WERI-Rb-1 (cell line): Measurements from ENCODE around the gene QSER1.
"Not testable (repeated sequence)": the region's sequence is repeated elsewhere in the genome, so short reads cannot be mapped to it uniquely, and the experiment has no call there.

ENCODE experiments used
- DNase-seq: peaks from one replicate; pipeline ENCODE4 v3.0.0-alpha.2; 2020
- H3K27ac ChIP-seq: fragments of 250-450 bp; sonication (Bioruptor Pico); 2 replicates; pipeline ENCODE4 v1.5.1; 2020; ENCODE audit warnings: mild to moderate bottlenecking, moderate library complexity
- H3K27me3 ChIP-seq: fragments of 250-450 bp; sonication (Bioruptor Pico); 2 replicates; pipeline ENCODE4 v1.5.1; 2021; ENCODE audit warnings: mild to moderate bottlenecking, low read depth, moderate library complexity; ENCODE audit not compliant: insufficient read depth, severe bottlenecking
- H3K36me3 ChIP-seq: fragments of 250-450 bp; sonication (Bioruptor Pico); 2 replicates; pipeline ENCODE4 v1.5.1; 2020; ENCODE audit warnings: mild to moderate bottlenecking, moderate library complexity
- H3K4me3 ChIP-seq: 2 replicates; pipeline ENCODE4 v1.5.1; 2011; ENCODE audit warnings: low read depth, mild to moderate bottlenecking, control low read depth, low read length
- H3K9me3 ChIP-seq: fragments of 250-450 bp; sonication (Bioruptor Pico); 2 replicates; pipeline ENCODE4 v1.5.1; 2021; ENCODE audit warnings: mild to moderate bottlenecking, moderate library complexity; ENCODE audit not compliant: severe bottlenecking
- TF ChIP-seq, protein P1 (sequence below): IDR thresholded peaks from 2 replicates; pipeline ENCODE4 v1.5.1; 2011; ENCODE audit warnings: low read depth, mild to moderate bottlenecking, control low read depth, inconsistent platforms, low read length

Gene QSER1

DNA sequence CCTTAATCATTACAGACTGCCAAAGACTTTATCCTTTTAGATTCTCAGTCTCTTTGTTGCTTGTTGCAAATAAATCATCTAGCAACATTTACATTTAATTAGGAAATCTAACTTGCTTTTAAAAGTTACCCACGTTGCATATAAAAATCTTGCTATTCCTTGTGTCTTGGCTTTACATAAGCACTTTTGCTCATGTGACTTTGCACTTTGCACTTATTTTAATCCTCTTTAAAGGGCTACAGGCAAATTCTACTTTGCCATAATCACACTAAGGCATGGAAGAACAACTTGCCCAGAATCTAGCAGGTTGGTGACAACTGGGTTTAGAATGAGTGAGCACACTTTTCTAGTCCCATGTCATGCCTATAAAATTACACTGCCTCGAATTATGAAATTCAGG is 37.0 kb upstream of the QSER1 start:
- TF ChIP-seq, protein P1, sequence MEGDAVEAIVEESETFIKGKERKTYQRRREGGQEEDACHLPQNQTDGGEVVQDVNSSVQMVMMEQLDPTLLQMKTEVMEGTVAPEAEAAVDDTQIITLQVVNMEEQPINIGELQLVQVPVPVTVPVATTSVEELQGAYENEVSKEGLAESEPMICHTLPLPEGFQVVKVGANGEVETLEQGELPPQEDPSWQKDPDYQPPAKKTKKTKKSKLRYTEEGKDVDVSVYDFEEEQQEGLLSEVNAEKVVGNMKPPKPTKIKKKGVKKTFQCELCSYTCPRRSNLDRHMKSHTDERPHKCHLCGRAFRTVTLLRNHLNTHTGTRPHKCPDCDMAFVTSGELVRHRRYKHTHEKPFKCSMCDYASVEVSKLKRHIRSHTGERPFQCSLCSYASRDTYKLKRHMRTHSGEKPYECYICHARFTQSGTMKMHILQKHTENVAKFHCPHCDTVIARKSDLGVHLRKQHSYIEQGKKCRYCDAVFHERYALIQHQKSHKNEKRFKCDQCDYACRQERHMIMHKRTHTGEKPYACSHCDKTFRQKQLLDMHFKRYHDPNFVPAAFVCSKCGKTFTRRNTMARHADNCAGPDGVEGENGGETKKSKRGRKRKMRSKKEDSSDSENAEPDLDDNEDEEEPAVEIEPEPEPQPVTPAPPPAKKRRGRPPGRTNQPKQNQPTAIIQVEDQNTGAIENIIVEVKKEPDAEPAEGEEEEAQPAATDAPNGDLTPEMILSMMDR, result no peak
- Histone ChIP-seq H3K27me3 (no peaks in the 10 kb centered on the region), H3K27ac (no peak overlapping the region), H3K9me3 (no peaks in the 10 kb centered on the region), H3K36me3 (no peaks in the 10 kb centered on the region), H3K4me3 (no peak overlapping the region)
- no peak for DNase-seq

DNA sequence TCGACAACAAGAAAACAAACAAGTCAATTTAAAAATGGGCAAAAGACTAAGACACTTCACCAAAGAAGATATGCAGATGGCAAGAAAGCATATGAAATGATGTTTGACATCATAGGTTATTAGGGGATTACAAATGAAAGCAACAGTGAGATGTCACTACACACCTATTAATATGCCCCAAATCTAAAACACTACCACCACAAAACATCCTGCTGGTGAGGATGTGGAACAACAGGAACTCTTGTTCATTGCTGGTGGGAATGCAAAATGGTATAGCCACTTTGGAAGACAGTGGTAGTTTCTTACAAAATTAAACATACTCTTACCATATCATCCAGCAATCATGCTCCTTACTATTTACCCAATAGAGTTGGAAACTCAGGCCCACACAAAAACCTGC is 33.9 kb upstream of the QSER1 start:
- DNase-seq, result no peak
- H3K27me3 ChIP-seq, result no peaks in the 10 kb centered on the region

DNA sequence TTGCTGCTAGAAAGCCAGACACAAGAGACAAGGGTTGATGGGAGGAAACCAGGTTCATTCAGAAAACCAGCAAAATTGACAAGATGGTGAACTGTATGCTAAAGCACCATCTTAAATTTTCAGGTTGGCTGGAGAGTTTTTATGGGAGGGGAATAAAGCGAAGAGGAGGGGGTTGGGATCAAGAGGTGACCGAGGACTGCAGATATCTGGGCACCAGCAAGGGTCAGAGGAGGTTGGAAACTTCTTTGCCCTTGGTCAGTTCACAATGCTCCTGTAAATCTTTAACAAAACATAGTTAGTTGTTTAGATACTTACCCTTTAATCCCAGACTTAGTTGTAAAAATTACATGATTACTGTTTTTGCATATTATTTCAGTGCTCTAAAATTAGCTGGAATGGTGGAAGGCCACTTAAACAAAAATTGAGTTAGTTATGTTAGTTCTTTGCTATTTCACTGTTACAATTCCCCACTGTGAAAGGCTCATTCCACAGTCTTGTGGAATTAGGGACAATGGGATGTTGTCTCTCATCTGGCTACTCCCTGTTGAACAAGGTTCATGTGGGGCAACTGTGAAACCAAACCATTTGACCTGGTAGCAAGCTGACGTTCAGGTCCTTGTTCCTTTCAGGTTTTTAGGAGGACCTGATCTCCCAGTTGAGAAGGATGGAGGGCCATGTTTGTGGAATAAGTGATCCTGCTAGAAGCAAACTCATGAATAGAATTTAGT is 30.6 kb upstream of the QSER1 start:
- Histone ChIP-seq H3K36me3 (no peaks in the 10 kb centered on the region), H3K27me3 (no peaks in the 10 kb centered on the region), H3K9me3 (no peaks in the 10 kb centered on the region), H3K4me3 (no peak overlapping the region), H3K27ac (no peak overlapping the region)
- no peak for DNase-seq
- TF ChIP-seq, protein P1, result no peak

More for the DNA sequence above, 33.9 kb upstream of the QSER1 start:
- no peaks in the 10 kb centered on the region for H3K36me3 ChIP-seq
- H3K27ac ChIP-seq, result no peak overlapping the region
- H3K9me3 ChIP-seq, result no peaks in the 10 kb centered on the region
- TF ChIP-seq, protein P1, result 0 out of 2 replicates have a peak, but pooled peaks have one; percentile 5
- no peak overlapping the region for H3K4me3 ChIP-seq

DNA sequence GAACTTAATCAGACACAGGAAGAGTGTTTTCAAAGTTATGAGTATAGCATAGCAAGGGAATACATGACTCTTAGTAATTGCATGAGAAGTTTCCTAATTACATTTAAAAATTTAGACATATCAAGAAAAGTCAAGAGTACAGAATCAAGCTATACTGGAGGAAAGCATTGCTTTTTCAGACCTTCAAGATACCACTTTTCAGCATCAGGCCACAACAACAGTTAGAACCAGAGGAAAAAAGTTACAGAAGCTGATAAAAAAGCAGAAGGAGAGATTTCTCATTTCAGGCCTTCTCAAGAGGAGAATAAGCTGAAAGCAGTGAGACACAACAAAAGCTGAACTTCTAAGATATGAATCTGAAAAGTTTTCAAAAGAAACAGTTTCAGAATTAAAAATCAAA is 28.1 kb upstream of the QSER1 start:
- Histone ChIP-seq H3K27me3 (no peaks in the 10 kb centered on the region), H3K4me3 (no peak overlapping the region), H3K36me3 (no peaks in the 10 kb centered on the region), H3K9me3 (no peaks in the 10 kb centered on the region), H3K27ac (no peak overlapping the region)
- DNase-seq, result no peak
- TF ChIP-seq, protein P1, result no peak

DNA sequence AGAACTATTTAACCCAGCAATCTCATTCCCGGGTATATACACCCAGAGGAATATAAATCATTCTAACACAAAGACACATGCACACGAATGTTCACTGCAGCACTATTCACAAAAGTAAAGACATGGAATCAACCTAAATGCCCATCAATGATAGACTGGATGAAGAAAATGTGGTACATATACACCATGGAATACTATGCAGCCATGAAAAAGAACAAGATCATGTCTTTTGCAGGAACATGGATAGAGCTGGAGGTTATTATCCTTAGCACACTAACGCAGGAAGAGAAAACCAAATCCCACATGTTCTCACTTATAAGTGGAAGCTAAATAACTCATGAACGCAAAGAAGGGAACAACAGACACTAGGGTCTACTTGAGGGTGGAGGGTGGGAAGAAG is 23.9 kb upstream of the QSER1 start:
- H3K27me3 ChIP-seq, H3K9me3 ChIP-seq, DNase-seq, H3K4me3 ChIP-seq, H3K36me3 ChIP-seq, H3K27ac ChIP-seq: not testable (repeated sequence)

DNA sequence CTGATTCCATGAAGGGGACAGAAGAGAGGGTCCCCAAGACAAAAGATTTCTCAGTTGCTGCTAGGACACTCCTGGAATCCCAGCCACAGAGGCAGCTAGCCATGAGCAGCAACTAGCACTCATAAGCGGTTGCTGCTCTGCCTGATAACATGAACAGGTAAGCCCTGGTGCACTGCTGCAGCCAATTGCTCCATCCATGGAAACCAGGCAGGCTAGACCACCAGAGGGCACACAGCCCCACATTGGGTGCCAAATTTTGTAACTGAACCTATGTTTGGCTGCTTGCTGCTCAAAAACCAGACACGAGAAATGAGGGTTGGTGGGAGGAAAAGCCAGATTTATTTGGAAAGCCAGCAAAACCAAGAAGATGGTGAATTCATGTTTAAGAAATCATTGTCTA is 21.9 kb upstream of the QSER1 start:
- TF ChIP-seq, protein P1, result peak; percentile 61
- no peak overlapping the region for H3K4me3 ChIP-seq
- H3K27me3 ChIP-seq, result no peaks in the 10 kb centered on the region
- DNase-seq, result peak; percentile 34
- H3K27ac ChIP-seq, result no peak overlapping the region
- no peaks in the 10 kb centered on the region for H3K9me3 ChIP-seq
- H3K36me3 ChIP-seq, result no peaks in the 10 kb centered on the region
